ENCODE data around the gene LPP. TPM values are rescaled to one million over a fixed set of nuclear protein-coding genes. Genes with fewer than 3 reads are reported as not detected.
A peak's percentile ranks its signal among the peaks of the same experiment; 100 is the strongest.

LPP gene
- total and polyA plus RNA-seq, 2 of the 4 experiments (the other 2 are of a cell fraction) = 16.0 to 130 TPM

- H3K79me1 ChIP-seq (ENCODE audit: low read depth in 1 of 2, low read length in 2 of 2) = peaks cover 36 to 68% of the 10 kb centered on the region in 2 experiments
- no peak overlapping the region for H3K23ac ChIP-seq (ENCODE audit: low read depth, low read length)
- peaks cover 16% of the 10 kb centered on the region for H4K20me1 ChIP-seq (ENCODE audit: insufficient read depth, low read length)
- H3K9me1 ChIP-seq (ENCODE audit: insufficient read depth, low read length) = peaks cover 15% of the 10 kb centered on the region
- in situ Hi-C loops (cut with MboI; ENCODE audit: low sequenced_read_pairs) (no loop called here), intact Hi-C loops (cut with micrococcal nuclease) (no loop called here), dilution Hi-C loops (cut with HindIII; ENCODE audit: low sequenced_read_pairs, unreplicated experiment) (no loop called here)
- no peak overlapping the region for H3K4ac ChIP-seq (ENCODE audit: low read depth, low read length)
- ChIA-PET POLR2A (ENCODE audit: unreplicated experiment) (no interaction called here), CTCF (no interaction called here)
- H3K9ac ChIP-seq (ENCODE audit: low read depth, low read length) = no peak overlapping the region
- H3K14ac ChIP-seq (replicated peaks; ENCODE audit: low read depth, low read length) = 0 out of 2 replicates have a peak overlapping the region, but pooled peaks have one; percentile 44
- no peak for DNase-seq
- no peak for ATAC-seq (ENCODE audit: low read depth)
- no peak overlapping the region for H3K4me3 ChIP-seq (ENCODE audit: insufficient read depth, low read depth, low read length)
- no peak overlapping the region for H4K91ac ChIP-seq (ENCODE audit: insufficient read depth, low read depth, low read length)
- no peaks in the 10 kb centered on the region for H3K27me3 ChIP-seq (ENCODE audit: control insufficient read depth, insufficient read depth, low read length)
- no peak overlapping the region for H3K27ac ChIP-seq (ENCODE audit: insufficient read depth, low read length)
- H2AFZ ChIP-seq (replicated peaks; ENCODE audit: low read length, poor library complexity) = no peak overlapping the region
- peaks cover 10% of the 10 kb centered on the region for H3K4me1 ChIP-seq (ENCODE audit: control insufficient read depth, insufficient read depth, low read length)
- no peak overlapping the region for H2BK20ac ChIP-seq (ENCODE audit: low read depth, low read length)
- BruUV-seq (replicated peaks) = no TSS peak
- TF ChIP-seq NFE2L2 (IDR thresholded peaks at IDR 0.05; ENCODE audit: low read depth, low read length) (no peak), SMC3 (IDR thresholded peaks at IDR 0.05; ENCODE audit: low read depth, low read length) (no peak), ELK1 (IDR thresholded peaks at IDR 0.05; ENCODE audit: borderline replicate concordance, low read depth, low read length) (no peak), MAFK (IDR thresholded peaks at IDR 0.05; ENCODE audit: low read depth, low read length) (no peak), BHLHE40 (IDR thresholded peaks at IDR 0.05; ENCODE audit: low read depth, low read length) (no peak), USF2 (IDR thresholded peaks at IDR 0.05; ENCODE audit: low read depth, low read length) (no peak), RFX5 (IDR thresholded peaks at IDR 0.05; ENCODE audit: low read depth, low read length) (no peak), FOS (IDR thresholded peaks at IDR 0.05; ENCODE audit: low read depth, low read length) (no peak), RCOR1 (IDR thresholded peaks at IDR 0.05; ENCODE audit: insufficient replicate concordance, low read length) (no peak), CHD1 (IDR thresholded peaks at IDR 0.05; ENCODE audit: low read depth, low read length) (no peak), CTCF (conservative IDR thresholded peaks at IDR 0.05; ENCODE audit: low read depth, low read length) (no peak), CEBPB (IDR thresholded peaks at IDR 0.05; ENCODE audit: low read depth, low read length) (no peak), MXI1 (IDR thresholded peaks at IDR 0.05; ENCODE audit: borderline replicate concordance, low read depth, low read length) (no peak), MAZ (IDR thresholded peaks at IDR 0.05; ENCODE audit: borderline replicate concordance, low read depth, low read length) (no peak), RAD21 (IDR thresholded peaks at IDR 0.05; ENCODE audit: low read length) (no peak), POLR2A (IDR thresholded peaks at IDR 0.05; ENCODE audit: low read depth, low read length) (no peak)
- H2BK5ac ChIP-seq (ENCODE audit: low read depth, low read length, poor library complexity, severe bottlenecking) = no peak overlapping the region
- WGBS, 2 experiments (ENCODE audit: extremely low coverage in 2 of 2, insufficient read length in 1 of 2) = no CpG with 5 or more reads among the region's 5 CpGs
- no peak overlapping the region; a peak in 1 of 4 replicates for H4K8ac ChIP-seq (ENCODE audit: low read depth in 2 of 2, low read length in 2 of 2)
- H3K18ac ChIP-seq (ENCODE audit: low read depth, low read length) = no peak overlapping the region
- H3K36me3 ChIP-seq (ENCODE audit: control insufficient read depth, insufficient read depth, low read length) = peaks cover 2% of the 10 kb centered on the region
- no peak overlapping the region for H2BK15ac ChIP-seq (ENCODE audit: low read depth, low read length)
- no peak overlapping the region for H3K4me2 ChIP-seq (ENCODE audit: low read depth, low read length)
- H2BK120ac ChIP-seq (ENCODE audit: low read depth, low read length) = no peak overlapping the region
- no peak overlapping the region for H2AK5ac ChIP-seq (ENCODE audit: low read depth, low read length)
- H2AK9ac ChIP-seq (replicated peaks; ENCODE audit: low read depth, low read length, poor library complexity) = no peak overlapping the region
- no peak overlapping the region for H3K56ac ChIP-seq (ENCODE audit: extremely low read depth, insufficient read depth, low read length)
- no peak overlapping the region for H4K5ac ChIP-seq (ENCODE audit: low read depth, low read length)
- H3K9me3 ChIP-seq (ENCODE audit: control insufficient read depth, insufficient read depth, low read length) = no peaks in the 10 kb centered on the region
Measured at GRCh38 chr3:188431040-188431439, 277.1 kb downstream of the LPP start.
